HG02970 (cell line): ENCODE data around the gene PRSS57.
"Not testable (repeated sequence)": the region's sequence is repeated elsewhere in the genome, so short reads cannot be mapped to it uniquely, and the experiment has no call there.

Source experiments
- ATAC-seq: cut with Tn5 transposase; IDR thresholded peaks from one replicate; pipeline ENCODE4 v1.9.1; 2021; ENCODE audit warnings: mild to moderate bottlenecking, moderate library complexity, moderate number of reproducible peaks; ENCODE audit not compliant: unreplicated experiment, low FRiP score

The PRSS57 gene

DNA sequence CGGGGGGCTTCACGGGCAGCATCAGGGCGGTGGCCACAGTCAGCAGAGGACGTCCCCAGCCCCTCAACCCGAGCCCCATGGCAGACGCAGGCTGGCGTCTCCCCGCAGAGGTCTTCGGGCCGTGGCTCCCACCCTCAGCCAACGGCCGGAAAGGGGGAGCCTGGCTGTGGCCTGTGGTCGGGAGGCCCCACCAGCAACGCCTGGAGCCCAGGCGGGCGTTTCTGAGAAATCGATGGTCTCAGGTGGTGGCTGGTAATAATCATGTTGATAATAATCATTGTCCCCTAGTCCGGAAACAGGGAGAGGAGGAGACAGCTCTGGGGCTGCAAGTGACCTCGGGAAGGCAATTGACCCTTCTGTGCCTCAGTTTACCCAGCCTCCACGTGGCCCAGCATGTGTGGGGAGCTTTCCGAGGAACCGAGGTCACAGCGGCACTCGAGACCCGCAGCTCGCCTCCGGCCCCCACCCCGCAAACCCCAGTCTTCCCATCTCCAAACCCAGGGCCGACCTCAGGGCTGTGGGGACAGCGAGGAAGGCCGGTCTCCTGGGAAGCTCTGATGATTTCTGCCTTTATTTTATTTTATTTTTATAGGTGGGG lies at the start of gene PRSS57:
TSS of gene PRSS57 (minus strand) at position 101 of the 598 bp plus-strand sequence. CDS start at position 79, 22 bp downstream.
- ATAC-seq = no peak

- no peak for ATAC-seq
Observed at GRCh38 chr19:743168-743687, 48.0 kb upstream of the PRSS57 start.

DNA sequence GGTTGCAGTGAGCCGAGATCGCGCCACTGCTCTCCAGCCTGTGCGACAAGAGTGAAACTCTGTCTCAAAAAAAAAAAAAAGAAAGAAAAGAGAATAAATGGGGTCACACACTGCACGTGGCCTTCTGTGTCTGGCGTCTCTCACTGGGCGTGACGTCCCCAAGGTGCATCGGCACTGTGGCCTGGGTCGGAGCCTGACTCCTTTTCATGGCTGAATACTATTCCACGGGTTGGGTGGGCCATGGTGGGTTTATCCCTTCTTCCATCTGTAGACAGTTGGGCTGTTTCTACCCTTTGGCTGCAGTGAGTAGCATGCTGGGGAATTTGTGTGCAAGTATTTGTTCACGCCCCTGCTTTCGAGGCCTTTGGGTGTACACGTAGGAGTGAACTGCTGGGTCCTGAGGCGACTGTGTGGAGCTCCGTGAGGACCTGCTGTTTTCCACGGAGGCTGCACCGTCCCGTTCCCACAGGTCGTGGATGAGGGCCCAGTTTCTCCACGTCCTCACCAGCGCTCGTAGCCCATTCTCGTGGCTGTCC lies 47.4 kb upstream of the PRSS57 start:
- ATAC-seq = no peak

DNA sequence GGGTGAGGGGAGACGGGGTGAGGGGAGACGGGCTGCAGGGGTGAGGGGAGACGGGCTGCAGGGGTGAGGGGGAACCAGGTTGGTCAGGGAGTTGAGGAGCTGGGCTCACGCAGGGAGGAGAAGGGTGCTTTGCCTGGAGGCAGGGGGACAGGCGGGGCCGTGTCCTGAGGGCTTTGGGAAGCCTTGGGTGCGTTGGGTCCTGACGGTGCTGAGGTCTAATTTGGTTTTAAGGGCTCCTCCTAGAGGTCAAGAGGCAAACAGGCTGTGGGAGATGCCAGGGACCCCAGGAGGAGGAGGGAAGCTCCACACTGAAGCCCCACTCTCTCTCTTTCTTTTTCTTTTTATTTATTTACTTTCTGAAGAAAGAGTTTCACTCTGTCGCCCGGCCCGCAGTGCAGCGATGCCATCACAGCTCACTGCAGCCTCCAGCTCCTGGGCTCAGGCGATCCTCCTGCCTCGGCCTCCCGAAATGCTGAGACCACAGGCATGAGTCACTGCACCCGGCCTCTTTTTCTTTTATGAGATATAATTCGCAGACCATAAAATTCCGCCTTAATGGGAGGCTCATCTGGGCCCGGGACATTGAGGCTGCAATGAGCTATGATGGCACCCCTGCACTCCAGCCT lies 46.4 kb upstream of the PRSS57 start:
- no peak for ATAC-seq

GRCh38 chr19:740816-741505 lies 45.7 kb upstream of the PRSS57 start:
- not testable (repeated sequence) for ATAC-seq

- ATAC-seq = no peak
Observed at GRCh38 chr19:739998-740715, 44.9 kb upstream of the PRSS57 start.

DNA sequence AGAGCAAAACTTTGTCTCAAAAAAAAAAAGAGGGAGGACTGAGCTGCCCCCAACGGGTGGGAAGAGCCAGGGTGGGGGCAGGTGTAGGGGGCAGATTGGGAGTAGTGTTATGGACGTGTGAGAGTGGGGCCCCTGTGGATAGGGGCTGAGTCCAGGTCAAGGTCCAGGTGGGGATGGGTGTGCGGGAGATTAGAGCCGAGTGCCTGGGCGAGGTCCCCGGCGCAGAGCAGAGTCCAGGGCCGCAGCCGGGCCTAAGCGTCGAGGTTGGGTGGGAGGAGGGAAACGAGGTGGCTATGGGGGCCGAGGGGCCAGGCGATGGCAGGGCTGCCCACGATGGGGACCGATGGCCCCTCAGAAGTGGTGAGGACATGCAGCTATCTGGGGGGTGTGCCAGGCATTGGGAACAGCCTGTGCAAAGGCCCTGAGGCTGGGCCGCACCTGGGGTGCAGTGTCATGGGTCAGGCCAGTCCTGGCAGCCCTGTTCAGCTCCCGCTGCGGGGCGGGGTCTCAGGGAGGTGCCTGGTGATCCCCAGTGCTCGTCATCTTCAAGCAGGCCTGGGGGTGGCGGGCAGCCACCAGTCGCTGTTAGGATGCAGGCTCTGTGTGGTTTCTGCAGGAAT lies 43.4 kb upstream of the PRSS57 start:
- no peak for ATAC-seq

GRCh38 chr19:737591-738093 lies 42.4 kb upstream of the PRSS57 start:
- no peak for ATAC-seq

DNA sequence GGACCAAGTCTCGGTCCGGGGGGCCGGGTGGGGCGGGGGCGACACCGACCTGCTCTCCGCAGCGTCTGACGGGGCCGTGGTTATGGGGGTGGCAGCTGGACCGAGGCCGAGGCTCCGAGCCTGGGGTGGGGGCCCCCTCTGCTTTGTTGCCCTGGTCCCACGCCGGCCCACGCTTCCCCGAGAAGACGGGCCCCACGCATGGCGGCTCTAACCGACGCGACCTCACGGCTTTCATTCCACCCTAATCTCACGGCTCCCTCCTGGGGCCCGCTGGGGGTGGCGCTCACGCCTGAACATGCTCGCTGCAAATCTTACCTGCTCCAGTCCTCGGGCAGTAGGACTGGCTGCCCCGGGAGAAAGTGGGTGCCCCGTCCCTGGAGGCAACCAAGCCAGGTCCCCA lies 40.9 kb upstream of the PRSS57 start:
- no peak for ATAC-seq

DNA sequence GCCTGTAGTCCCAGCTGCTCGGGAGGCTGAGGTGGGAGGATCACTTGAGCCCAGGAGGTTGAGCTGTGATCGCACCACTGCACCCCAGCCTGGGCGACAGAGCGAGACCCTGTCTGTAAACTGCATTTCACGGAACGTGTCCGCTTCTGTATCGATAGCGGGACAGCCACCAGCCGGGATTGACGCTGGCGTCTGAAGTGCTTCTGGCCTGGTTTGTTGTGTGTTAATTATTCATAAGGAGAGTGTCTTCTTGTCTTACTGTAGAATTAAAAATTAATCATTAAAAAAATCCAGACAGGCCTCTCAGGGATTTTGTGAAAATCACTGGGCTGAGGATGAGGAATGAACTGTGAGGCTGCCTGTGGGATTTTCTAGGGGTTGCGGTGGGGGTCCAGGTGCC lies 39.5 kb upstream of the PRSS57 start:
- ATAC-seq = no peak

DNA sequence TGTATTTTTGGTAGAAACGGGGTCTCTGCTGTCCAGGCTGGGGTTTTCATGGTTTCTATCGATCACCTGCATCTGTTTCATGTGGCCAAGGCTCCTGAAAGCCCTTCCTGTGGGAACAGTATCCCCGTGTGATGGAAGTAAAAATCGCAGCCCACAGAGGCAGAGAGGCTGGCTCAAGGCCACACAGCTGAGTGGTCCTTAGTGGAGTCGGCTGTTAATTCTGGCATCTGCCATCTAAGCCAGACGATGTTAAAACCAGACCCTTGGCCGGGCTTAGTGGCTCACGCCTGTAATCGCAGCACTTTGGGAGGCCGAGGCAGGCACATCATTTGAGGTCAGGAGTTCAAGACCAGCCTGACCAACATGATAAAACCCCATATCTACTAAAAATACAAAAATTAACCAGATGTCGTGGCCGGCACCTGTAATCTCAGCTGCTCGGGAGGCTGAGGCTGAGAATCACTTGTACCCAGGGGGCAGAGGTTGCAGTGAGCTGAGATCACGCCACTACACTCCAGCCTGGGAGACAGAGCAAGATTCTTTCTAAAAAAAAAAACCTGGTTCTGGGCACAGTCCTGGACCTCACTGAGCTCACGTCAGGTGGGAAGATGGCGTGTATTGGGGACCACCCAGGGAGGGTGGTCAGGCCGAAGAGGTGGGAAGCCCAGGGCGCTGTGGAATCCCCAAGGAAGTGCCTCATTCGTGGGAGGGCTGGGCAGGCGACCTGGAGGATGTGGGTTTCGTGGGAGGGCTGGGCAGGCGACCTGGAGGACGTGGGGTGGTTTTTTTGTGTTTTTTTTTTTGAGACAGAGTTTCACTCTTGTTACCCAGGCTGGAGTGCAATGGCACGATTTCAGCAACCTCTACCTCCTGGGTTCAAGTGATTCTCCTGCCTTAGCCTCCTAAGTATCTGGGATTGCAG lies 37.2 kb upstream of the PRSS57 start:
- no peak for ATAC-seq

- ATAC-seq = no peak
Observed at GRCh38 chr19:731000-731399, 35.7 kb upstream of the PRSS57 start.

GRCh38 chr19:729965-730668 lies 34.9 kb upstream of the PRSS57 start:
- no peak for ATAC-seq

DNA sequence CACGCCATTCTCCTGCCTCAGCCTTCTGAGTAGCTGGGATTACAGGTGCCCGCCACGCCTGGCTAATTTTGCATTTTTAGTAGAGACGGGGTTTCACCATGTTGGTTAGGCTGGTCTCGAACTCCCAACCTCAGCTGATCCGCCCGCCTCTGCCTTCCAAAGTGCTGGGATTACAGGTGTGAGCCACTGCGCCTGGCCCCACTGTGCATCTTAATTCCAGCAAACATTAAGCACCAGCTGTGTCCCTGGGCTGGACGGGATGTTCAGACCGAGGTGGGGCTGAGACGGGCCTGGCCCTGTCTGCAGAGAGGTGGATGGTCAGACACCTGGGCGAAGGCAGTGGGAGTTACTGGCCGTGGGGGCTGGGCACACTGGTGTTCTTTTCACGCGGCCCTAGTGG lies 34.3 kb upstream of the PRSS57 start:
- not testable (repeated sequence) for ATAC-seq

DNA sequence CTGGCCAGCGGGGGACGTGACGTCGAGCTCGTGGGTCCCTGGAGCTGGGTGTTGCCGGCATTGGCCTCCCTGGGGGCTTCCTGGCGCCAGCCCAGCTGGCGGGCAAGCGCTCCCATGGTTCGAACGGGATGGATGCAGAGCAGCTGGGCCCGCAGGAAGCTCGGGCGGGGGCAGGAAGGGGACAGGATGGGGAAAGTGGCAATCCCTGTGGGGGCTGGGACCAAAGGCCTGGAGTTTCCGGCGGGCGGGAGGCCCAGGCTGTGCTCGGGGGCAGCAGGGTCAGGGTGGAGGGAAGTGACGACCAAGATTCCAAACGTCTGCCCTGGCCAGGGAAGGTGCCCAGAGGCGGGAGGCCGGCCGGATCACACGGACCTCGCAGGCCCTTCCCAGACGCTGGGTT lies 32.8 kb upstream of the PRSS57 start:
- no peak for ATAC-seq

DNA sequence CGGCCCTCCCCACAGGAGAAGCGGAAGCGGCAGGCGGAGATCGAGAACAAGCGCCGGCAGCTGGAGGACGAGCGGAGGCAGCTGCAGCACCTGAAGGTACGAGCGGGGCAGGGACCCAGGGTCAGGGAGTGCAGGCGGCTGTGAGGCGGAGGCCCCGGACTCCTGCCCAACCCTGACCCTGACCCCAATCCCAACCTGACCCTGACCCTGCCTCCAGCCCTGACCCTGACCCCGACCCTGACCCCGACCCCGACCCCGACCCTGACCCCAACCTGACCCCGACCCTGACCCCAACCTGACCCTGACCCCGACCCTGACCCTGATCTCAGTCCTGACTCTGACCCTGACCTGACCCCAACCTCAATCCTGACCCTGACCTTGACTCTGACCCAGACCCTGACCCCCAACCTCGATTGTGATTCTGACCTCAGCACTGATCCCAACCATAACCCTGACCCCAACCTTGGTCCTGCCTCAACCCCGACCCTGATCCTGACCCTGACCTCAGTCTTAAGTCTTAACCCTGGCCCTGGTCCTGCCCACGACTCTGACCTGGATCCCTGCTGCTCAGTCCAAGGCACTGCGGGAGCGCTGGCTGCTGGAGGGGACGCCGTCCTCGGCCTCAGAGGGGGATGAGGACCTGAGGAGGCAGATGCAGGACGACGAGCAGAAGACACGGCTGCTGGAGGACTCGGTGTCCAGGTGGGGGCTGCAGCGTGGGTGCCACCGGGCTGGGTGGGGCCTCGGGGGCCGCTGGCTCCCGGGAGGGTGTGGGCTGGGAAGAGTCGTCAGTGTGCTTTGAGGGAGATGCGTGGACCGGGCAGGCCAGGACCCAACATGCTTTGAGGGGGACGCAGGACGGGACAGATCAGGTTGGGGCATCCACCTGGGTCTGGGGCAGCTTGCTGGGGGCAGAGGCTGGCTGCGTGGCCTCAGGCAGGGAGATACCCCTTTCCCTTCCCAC lies 32.0 kb upstream of the PRSS57 start:
- no peak for ATAC-seq

DNA sequence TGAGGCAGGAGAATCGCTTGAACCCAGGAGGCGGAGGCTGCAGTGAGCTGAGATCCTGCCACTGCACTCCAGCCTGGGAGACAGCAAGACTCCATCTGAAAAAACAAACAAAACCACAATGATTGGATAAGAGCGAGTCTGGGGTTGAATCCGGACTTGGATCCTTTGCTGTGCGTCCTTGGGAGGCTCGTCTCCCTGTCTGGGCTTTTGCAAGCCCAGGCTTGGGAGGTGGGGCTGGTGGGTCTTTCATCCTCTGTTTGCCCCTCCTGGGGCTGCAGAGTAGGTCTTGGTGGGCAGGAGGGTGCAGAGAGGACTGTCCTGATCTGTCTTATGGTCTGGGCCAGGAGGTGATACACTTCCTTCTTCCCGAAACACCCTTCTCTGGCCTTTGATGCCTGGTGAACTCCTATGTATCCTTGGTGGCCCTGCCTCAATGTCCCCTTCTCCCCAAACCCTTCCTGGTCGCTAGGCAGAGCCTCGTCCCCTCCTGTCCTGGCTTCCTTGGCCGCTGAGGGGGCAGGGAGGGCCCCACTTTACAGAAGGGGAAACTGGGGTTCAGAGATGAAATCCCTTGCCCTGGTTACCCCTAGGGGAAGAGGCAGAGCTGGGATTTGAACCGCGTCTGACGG lies 30.3 kb upstream of the PRSS57 start:
- no peak for ATAC-seq
